ENCODE data around the gene NID2.

NID2 gene, protein sequence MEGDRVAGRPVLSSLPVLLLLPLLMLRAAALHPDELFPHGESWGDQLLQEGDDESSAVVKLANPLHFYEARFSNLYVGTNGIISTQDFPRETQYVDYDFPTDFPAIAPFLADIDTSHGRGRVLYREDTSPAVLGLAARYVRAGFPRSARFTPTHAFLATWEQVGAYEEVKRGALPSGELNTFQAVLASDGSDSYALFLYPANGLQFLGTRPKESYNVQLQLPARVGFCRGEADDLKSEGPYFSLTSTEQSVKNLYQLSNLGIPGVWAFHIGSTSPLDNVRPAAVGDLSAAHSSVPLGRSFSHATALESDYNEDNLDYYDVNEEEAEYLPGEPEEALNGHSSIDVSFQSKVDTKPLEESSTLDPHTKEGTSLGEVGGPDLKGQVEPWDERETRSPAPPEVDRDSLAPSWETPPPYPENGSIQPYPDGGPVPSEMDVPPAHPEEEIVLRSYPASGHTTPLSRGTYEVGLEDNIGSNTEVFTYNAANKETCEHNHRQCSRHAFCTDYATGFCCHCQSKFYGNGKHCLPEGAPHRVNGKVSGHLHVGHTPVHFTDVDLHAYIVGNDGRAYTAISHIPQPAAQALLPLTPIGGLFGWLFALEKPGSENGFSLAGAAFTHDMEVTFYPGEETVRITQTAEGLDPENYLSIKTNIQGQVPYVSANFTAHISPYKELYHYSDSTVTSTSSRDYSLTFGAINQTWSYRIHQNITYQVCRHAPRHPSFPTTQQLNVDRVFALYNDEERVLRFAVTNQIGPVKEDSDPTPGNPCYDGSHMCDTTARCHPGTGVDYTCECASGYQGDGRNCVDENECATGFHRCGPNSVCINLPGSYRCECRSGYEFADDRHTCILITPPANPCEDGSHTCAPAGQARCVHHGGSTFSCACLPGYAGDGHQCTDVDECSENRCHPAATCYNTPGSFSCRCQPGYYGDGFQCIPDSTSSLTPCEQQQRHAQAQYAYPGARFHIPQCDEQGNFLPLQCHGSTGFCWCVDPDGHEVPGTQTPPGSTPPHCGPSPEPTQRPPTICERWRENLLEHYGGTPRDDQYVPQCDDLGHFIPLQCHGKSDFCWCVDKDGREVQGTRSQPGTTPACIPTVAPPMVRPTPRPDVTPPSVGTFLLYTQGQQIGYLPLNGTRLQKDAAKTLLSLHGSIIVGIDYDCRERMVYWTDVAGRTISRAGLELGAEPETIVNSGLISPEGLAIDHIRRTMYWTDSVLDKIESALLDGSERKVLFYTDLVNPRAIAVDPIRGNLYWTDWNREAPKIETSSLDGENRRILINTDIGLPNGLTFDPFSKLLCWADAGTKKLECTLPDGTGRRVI (N-terminal part only)

DNA sequence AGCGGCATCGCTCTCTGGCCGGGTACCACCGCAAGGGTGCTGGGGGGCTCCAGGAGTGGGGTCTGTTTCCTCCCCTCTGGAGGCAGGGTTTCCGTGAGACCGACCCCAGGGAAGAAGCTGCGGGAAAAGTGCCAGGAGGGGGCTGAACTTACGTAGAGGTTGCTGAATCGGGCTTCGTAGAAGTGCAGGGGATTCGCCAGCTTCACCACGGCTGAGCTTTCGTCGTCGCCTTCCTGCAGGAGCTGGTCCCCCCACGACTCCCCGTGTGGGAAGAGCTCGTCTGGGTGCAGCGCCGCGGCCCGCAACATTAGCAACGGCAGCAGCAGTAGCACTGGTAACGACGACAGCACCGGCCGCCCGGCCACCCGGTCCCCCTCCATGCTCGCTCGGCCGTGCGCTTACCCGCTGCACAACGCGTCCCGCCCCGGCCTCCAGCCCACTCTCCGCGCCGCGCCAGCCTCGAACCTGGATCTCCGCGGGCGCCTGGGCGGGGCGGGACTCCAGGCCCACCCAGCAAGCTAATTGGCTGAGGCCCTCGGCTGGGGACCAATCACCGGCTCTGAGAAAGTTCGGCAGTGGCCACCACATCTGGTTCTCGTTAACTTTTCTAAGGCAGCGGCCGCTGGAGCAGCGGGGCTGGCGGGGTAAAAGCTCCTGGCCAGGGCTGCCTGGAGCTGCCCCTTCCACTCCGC is at the start of gene NID2:
Gene NID2, minus strand, starts transcription at position 445 of the 692 bp plus-strand sequence. Its CDS starts 65 bp downstream, at position 380.
- DNase-seq (ENCODE audit: low read depth in 2 of 3, low spot score in 2 of 3): peak; percentile 16 to 24 (median 16)

DNA sequence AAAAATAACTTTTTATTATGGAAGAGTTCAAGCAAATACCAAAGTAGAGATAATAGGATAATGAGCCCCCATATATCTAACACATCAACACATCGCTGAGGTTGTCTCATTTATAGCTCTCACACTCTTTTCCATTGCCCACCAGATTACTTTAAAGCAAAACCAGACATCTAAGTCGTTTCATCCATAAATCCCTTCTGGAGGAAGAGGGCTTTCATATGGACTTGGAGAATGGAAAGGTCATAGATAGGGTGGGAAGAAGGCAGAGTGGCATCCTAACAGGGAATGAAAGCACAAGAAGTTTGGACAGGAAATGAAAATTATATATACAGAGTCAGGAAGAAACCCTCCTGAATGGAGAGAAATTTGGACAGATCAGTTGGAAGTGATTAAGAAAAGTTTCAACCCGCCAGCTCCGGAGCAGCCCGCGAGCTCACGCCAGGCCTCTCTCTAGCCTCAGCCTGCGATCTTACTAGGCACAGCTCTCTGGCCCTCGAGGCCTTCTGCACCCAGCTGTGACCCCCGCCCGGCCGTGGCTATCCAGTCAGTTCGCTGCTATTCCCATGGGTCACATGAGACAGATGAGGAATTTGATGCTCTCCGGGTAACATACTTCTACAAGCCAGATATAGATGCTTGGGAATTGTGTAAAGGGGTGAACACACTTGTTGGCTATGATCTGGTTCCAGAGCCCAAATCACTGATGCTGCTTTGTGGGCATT is 48.4 kb upstream of the NID2 start:
- DNase-seq (ENCODE audit: low read depth in 2 of 3, low spot score in 2 of 3): no peak

DNA sequence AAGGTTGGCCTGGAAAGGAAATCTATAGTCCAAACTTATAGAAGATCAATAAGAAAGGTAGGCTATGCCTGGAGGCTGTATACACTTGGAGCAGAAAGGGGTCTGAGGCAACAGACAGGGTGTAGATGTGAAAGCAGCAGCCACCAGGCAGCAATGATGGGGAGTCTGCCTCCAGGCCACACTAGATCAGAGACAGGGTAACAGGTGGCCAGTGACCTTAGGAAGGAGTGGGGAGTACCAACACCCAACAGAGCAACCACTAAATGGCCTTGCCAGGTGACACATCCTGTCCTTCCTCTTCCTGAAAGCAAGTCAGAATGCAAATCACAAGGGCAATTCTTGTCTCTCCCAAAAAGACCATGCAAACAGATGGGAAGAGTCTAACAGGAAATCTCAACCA is 46.4 kb upstream of the NID2 start:
- no peak for DNase-seq (ENCODE audit: low read depth in 2 of 3, low spot score in 2 of 3)

DNA sequence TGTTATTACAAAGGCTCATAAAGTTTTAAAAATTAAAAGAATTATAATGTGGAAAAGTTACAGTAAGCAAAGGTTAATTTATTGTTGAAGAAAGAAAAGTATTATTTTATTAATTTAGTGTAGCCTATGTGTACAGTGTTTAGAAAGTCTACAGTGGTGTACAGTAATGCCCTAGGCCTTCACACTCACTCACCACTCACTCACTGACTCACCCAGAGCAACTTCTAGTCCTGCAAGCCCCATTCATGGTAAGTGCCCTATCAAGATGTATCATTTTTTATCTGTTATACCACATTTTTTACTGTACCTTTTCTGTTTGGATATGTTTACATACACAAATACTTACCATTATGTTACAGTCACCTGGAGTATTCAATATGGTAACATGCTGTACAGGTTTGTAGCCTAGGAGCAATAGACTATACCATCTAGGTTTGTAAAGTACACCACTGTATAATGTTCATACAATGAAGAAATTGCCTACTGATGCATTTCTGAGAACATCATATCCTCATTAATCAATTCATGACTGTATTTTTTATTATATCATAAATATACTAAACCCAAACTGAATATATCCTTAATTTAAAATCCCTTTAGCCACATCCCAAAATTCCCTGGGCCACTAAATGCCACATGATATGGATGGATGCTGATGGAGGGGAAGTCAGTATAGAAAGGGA is 43.6 kb upstream of the NID2 start:
- DNase-seq (ENCODE audit: low read depth in 2 of 3, low spot score in 2 of 3): no peak

DNA sequence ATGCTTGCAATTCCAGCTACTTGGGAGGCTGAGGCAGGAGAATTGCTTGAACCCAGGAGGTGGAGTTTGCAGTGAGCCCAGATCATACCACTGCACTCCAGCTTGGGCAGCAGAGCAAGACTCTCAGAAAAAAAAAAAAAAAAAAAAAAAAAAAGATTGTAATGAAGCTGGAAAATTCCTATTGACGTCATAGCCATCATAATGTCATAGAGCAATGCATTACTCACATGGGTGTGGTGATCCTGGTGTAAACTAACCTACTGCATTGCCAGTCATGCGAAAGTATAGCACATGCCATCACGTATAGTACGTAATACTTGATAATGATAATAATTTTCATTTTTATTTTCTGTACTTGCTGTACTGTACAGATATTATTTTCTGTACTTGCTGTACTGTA is 42.7 kb upstream of the NID2 start:
- no peak for DNase-seq (ENCODE audit: low read depth in 2 of 3, low spot score in 2 of 3)

DNA sequence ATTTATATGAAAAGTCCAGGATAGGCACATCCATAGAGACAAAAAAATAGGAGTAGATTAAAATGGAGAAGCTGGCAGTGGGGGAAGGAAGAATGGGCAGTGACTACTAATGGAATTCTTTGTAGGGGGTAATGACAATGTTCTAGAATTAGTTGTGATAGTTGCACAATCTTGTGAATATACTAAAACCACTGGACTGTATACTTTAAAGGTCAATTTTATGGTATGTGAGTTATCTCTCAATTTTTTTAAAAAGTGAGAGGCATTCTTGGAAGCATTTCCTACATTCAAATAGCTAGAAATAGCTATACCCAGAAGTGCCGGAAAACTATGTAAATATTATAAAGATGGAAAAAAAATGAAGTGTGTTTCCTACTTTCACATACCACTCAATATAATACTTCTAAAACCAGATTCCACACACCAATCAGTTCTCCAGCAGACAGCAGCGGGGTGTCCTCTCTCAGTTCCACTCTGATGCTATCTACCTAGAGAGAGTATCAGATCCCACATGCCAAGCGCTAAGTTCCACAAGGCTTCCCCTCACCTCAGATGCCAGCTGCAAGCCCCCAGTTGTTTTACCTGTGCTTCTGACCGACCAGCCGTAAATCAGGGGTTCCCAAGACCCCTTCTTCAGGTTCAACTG is 41.7 kb upstream of the NID2 start:
- no peak for DNase-seq (ENCODE audit: low read depth in 2 of 3, low spot score in 2 of 3)

DNA sequence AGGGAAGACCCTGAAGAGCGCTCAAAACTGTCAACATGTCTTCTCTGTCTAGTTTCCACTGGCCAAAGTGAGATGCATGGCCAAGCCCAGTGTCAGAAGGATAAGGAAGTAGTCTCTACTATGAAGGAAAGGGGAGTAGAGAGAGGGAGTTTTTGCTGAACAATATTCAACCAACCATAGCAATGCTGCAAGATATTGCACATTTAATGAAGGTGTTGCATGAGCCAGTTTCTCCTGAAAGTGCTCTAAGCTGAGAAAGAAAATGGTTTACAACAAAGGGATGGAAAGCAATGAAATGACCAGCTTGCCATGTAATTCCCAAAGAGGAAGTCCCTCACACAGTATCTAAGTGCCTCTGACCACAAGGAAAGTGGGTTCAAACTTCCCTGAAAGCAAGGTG is 40.0 kb upstream of the NID2 start:
- DNase-seq (ENCODE audit: low read depth in 2 of 3, low spot score in 2 of 3): no peak

DNA sequence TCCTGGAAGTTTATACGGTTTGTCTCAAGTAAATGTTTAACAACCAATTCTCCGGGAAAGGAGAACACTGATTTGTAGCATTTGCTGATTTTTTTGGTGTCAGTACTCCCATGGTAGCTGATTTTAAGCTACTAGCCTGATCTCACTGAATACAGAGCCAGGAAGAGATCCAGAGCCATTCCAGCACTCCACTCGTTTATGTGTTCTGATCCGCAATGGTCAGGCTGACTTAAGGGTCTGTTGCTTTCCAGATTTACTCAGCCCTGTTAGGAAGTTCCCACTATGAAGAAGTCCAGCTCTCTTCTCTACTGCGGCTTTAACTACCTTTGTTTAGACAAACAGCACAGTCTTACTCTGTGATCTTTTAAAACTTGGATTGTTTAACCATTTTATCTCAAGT is 38.0 kb upstream of the NID2 start:
- DNase-seq (ENCODE audit: low read depth in 2 of 3, low spot score in 2 of 3): no peak

DNA sequence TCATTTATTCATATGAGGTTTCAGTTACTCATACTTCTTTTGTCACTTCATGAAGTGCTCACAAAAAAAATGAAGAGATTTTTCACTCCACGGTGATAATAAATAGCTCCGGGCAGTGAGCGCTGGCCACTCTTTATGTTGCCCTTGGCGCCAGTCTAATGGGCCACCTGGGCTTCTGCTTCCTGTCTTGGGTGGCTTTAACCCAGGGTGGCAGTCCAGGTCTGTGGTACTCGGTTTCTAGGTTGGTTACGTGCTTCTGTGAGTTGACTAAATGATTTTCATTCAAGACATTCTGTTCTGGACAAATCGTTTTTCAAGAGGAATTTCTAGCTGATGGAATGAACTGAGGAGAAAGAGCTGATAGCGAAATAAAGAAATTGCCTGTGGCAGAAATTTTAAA is 34.6 kb upstream of the NID2 start:
- no peak for DNase-seq (ENCODE audit: low read depth in 2 of 3, low spot score in 2 of 3)

DNA sequence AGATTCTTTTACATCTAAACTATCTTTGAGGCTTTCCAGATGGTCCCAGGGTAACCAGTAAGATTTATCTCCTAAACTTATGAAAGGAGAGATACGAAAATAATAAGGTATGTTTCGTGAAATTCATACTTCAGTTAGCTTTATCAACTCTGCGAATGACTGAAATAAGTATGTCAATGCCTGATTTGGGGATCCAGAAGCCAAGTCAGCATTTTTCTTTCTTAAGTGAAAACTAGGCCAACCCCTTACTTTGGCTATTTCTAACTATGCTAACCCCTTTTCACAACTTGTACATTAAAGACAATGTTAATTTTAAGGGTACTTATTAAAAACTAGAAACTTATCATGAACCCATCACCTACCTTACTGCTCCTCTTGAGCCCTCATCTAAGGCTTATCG is 26.9 kb upstream of the NID2 start:
- no peak for DNase-seq (ENCODE audit: low read depth in 2 of 3, low spot score in 2 of 3)

DNA sequence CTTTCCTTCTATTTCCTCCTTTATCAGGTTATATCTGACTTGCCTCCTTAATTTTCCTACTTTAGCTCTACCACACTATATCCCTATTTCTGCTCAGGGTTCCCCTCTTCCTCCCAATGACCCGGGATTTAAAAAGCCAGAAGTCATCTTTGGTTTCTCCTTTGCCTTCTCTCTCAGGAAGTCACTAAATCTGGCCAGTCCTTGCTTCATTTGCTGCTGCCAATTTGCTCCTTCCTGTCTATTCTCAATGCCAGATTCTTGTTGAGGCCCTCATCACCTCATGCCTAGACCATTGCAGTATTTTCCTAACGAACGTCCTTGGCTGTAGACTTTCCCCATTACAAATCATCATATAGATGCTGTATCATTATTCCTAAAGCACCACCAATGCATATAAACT is 26.5 kb upstream of the NID2 start:
- DNase-seq (ENCODE audit: low read depth in 2 of 3, low spot score in 2 of 3): no peak

DNA sequence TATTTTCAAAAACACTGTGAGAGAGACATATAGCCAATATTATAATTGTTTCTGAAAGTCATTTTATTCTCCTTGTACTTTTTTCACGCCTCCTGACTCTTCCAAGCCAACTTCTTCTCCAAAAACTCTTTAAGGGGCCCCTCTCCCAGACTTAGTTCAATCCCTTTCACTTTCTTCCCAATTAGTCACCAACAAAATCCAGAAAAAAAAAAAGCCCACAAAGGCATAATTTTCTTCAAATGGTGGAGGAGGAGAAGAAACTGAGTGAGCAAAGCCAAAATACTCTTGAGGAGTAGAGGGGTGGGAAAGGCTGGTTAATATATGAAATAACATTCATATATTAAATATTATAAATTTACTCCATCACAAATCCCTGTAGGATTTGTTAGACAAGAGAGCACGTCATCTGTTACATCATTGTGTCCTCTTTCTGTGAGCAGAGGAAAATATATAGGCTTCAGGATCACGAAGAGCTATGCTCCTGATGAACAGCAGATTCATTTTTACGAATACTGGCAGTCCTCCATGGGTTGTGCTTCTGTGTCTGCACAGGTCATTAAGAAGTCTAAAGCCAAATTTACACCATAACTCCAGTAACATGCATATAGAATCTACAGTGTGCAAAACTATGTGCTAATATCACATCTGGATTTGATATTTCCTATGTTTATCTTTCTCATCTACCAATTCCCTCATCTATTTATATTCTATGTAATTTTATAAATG is 25.9 kb upstream of the NID2 start:
- no peak for DNase-seq (ENCODE audit: low read depth in 2 of 3, low spot score in 2 of 3)

DNA sequence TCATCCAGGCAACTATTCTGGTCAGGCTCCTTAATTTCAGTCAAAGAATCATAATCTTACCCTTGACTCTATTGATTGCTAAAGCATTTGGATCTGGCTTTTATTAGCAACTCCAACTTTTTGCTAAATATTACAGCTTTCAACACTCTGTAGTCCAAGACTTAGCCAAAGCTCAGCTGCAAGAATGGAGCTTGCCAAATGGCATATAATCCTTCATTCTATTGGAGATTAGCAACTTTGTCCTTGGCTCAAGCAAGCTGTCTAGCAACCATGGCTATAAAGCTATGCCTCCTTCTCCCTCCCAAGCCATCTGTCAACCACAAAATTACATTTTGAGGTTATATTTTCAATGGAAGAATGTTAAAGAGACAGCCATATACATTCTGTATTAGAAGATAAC is 23.1 kb upstream of the NID2 start:
- no peak for DNase-seq (ENCODE audit: low read depth in 2 of 3, low spot score in 2 of 3)

DNA sequence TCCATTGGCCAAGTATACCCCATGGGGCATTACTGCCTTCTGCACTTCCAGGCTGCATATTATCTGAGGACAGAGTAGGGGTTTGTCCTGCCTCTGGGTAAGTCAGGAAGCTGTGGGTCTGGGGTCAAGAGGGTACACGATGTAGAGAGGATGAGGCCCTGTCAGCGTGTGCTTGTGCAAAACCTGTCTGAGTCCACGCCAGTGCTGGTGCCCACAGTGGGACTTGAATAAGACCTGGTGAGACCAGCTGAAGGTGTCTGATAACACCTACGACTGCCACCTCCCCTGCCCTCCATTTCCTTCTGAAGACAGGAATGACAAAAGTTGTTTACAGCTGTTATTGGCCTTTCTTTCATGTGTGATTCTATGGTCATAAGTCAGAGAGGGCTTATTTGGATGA is 22.1 kb upstream of the NID2 start:
- no peak for DNase-seq (ENCODE audit: low read depth in 2 of 3, low spot score in 2 of 3)

DNA sequence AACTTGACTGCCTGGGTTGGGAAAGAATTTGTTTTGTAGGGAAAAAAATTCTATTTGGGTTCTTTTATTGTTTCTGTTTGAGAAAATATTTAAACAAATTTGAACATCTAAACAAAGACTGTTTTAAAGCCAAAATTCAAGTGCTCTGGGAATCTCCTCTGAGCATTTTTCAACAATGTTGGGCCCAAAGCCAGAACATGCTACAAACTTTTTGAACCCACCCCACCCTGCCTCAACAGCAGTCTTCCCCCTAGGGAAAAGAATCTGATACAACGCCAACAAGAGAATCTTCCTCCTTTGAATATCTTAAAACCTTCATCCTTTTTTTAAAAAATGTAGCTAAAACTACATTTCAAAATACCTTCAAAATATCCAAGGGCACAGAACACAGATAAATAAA is 20.4 kb upstream of the NID2 start:
- no peak for DNase-seq (ENCODE audit: low read depth in 2 of 3, low spot score in 2 of 3)

DNA sequence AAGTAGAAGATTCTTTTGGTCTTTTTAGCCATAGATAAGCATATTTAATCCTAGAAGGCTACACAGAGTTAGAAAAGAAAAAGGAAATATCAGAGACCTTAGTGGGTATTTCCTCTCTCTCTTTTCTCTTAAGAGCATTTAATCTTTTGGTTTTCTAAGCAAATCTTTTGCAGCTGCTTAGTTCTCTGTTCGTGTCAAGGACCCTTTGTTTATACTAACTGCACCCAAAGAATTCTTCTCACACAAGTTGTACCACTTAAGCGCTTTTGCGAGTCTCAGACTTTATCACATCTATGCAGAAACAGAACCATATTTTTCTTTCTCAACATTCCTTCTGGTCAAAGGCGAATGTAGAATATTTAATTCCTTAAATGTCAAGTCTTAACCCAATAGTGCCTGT is 17.9 kb upstream of the NID2 start:
- DNase-seq (ENCODE audit: low read depth in 2 of 3, low spot score in 2 of 3): no peak

DNA sequence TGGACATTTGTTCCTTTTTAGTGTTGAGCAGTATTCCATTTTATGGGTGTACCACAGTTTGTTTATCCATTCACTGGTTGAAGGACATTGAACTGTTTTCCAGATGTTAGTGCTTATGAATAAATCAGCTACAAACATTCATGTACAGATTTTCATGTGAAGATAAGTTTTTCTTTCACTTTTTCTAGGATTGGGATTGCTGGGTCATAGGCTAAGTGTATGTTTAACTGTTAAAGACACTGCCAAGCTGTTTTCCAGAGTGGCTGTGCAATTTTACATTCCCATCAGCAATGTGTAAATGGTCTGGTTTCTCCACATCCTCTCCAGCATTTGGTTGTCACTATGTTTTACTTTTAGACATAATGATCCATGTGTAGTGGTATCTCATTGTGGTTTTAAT is 14.0 kb upstream of the NID2 start:
- no peak for DNase-seq (ENCODE audit: low read depth in 2 of 3, low spot score in 2 of 3)

DNA sequence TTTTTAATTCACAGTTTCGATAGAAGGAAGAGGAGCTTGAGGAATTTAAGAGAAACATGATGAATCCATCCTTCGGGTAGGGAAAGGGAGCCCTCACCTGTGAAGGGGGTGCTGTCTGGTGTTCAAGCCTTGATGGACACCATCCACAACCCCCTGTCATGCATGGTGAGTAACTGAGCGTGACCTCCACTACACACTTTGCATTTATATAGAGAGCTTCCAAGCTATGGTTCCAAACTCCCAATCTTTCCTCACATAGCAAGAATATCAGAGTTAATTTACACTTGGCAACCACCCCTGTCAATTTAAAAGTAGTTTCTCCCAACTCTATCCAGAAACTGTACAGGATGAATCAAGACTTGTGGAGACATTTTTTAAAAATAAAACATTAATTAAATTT is 13.1 kb upstream of the NID2 start:
- no peak for DNase-seq (ENCODE audit: low read depth in 2 of 3, low spot score in 2 of 3)

Data from activated CD8-positive, alpha-beta memory T cell treated with anti-CD3 and anti-CD28 coated beads for 48 hours (primary cell).